Measurements from ENCODE around the gene PSTPIP2. TPM values are rescaled to one million over a fixed set of nuclear protein-coding genes. Genes with fewer than 3 reads are reported as not detected.

Gene PSTPIP2
- total and polyA plus RNA-seq, 2 of the 4 experiments (the other 2 are of a cell fraction): 10.4 to 12.4 TPM

DNA sequence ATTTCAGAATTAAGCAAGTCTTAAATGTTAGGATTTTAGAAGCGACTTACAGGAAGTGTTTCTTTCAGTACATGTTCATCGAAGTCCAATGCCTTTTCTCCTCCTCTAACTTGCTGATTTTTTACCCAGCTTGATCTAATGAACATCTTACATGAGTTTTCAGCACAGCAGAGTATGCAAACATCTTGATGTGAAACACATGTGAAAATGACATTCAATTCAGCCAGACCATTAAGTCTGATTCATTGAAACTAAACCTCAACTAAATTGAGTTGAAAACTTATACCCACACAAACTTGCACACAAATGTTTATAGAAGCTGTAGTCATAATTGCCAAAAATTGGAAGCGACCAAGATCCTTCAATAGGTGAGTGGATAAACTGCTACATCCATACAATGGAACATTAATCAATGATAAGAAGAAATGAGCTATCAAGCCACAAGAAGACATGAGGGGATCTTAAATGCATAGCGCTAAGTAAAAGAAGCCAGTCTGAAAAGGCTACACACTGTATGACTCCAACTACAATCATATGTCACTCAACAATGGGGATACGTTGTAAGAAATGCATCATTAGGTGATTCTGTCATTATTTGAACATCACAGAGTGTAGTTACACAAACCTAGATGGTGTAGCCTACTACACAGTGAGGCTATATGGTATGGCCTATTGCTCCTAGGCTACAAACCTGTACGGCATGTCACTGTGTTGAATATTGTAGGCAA is 18.5 kb downstream of the PSTPIP2 start (continued):
- TF ChIP-seq CEBPB (IDR thresholded peaks at IDR 0.05; ENCODE audit: low read depth, low read length): no peak
- no peak for TF ChIP-seq RCOR1 (IDR thresholded peaks at IDR 0.05; ENCODE audit: insufficient replicate concordance, low read length)
- no peak for TF ChIP-seq CHD1 (IDR thresholded peaks at IDR 0.05; ENCODE audit: low read depth, low read length)
- TF ChIP-seq BHLHE40 (IDR thresholded peaks at IDR 0.05; ENCODE audit: low read depth, low read length): no peak
- no peak for TF ChIP-seq FOS (IDR thresholded peaks at IDR 0.05; ENCODE audit: low read depth, low read length)
- TF ChIP-seq, protein P1, sequence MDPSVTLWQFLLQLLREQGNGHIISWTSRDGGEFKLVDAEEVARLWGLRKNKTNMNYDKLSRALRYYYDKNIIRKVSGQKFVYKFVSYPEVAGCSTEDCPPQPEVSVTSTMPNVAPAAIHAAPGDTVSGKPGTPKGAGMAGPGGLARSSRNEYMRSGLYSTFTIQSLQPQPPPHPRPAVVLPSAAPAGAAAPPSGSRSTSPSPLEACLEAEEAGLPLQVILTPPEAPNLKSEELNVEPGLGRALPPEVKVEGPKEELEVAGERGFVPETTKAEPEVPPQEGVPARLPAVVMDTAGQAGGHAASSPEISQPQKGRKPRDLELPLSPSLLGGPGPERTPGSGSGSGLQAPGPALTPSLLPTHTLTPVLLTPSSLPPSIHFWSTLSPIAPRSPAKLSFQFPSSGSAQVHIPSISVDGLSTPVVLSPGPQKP (IDR thresholded peaks at IDR 0.05; ENCODE audit: borderline replicate concordance, low read depth, low read length): no peak
- TF ChIP-seq RAD21 (IDR thresholded peaks at IDR 0.05; ENCODE audit: low read length): no peak

Data from IMR-90 (cell line).